Measurements from ENCODE around the gene KHDC4.

- TF ChIP-seq, protein P1, sequence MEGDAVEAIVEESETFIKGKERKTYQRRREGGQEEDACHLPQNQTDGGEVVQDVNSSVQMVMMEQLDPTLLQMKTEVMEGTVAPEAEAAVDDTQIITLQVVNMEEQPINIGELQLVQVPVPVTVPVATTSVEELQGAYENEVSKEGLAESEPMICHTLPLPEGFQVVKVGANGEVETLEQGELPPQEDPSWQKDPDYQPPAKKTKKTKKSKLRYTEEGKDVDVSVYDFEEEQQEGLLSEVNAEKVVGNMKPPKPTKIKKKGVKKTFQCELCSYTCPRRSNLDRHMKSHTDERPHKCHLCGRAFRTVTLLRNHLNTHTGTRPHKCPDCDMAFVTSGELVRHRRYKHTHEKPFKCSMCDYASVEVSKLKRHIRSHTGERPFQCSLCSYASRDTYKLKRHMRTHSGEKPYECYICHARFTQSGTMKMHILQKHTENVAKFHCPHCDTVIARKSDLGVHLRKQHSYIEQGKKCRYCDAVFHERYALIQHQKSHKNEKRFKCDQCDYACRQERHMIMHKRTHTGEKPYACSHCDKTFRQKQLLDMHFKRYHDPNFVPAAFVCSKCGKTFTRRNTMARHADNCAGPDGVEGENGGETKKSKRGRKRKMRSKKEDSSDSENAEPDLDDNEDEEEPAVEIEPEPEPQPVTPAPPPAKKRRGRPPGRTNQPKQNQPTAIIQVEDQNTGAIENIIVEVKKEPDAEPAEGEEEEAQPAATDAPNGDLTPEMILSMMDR (IDR thresholded peaks at IDR 0.05; ENCODE audit: insufficient read depth, low read depth, low read length) = no peak
- TF ChIP-seq EZH2 (IDR thresholded peaks at IDR 0.05; ENCODE audit: insufficient read depth, low read length) = no peak
Observed at GRCh38 chr1:155933591-155934096, 569 bp downstream of the KHDC4 start.
